NCI-H526 (cell line): Measurements from ENCODE around the gene CTDSP1.
A peak's percentile ranks its signal among the peaks of the same experiment; 100 is the strongest.

Source experiments
- DNase-seq, 2 experiments: peaks; one replicate each; lab custom pipeline; 2025; lab: John Stamatoyannopoulos, UW

Gene CTDSP1

GRCh38 chr2:218400167-218400929 lies 680 bp downstream of the CTDSP1 start:
- peak in 1 of 2 experiments; percentile 49 for DNase-seq

GRCh38 chr2:218400930-218401881 lies 1.5 kb downstream of the CTDSP1 start:
- DNase-seq, result peak in 1 of 2 experiments; percentile 36

GRCh38 chr2:218401890-218402289 lies 2.2 kb downstream of the CTDSP1 start:
- DNase-seq, result no peak

GRCh38 chr2:218402491-218402901 lies 2.8 kb downstream of the CTDSP1 start:
- no peak for DNase-seq

GRCh38 chr2:218402911-218403411 lies 3.3 kb downstream of the CTDSP1 start:
- no peak for DNase-seq

GRCh38 chr2:218403810-218404209 lies 4.1 kb downstream of the CTDSP1 start:
- no peak for DNase-seq

GRCh38 chr2:218404351-218405085 lies 4.8 kb downstream of the CTDSP1 start:
- no peak for DNase-seq

GRCh38 chr2:218405086-218405745 lies 5.5 kb downstream of the CTDSP1 start:
- no peak for DNase-seq

- DNase-seq, result peak; percentile 46 to 48
Measured at GRCh38 chr2:218405746-218406208, 6.1 kb downstream of the CTDSP1 start.

GRCh38 chr2:218406209-218406948 lies 6.7 kb downstream of the CTDSP1 start:
- DNase-seq, result peak; percentile 84 to 98

- DNase-seq, result peak in 1 of 2 experiments; percentile 67
Measured at GRCh38 chr2:218406949-218407618, 7.4 kb downstream of the CTDSP1 start.

- no peak for DNase-seq
Measured at GRCh38 chr2:218407717-218408116, 8.0 kb downstream of the CTDSP1 start.

GRCh38 chr2:218418321-218418716 lies 18.7 kb downstream of the CTDSP1 start:
- DNase-seq, result peak in 1 of 2 experiments; percentile 18

- DNase-seq, result peak; percentile 92 to 98
Measured at GRCh38 chr2:218418717-218419458, 19.2 kb downstream of the CTDSP1 start, which contains the start of gene VIL1. VIL1 (plus strand) TSS chr2:218419123; CDS start chr2:218423779, 4,656 bp downstream.

GRCh38 chr2:218419630-218420216 lies 20.1 kb downstream of the CTDSP1 start:
- DNase-seq, result no peak

- no peak for DNase-seq
Measured at GRCh38 chr2:218421027-218421426, 21.4 kb downstream of the CTDSP1 start.

- DNase-seq, result no peak
Measured at GRCh38 chr2:218422403-218423086, 22.9 kb downstream of the CTDSP1 start.

- DNase-seq, result no peak
Measured at GRCh38 chr2:218423584-218423983, 23.9 kb downstream of the CTDSP1 start.
